ENCODE measurements around the gene FOXA2. TPM values are rescaled to one million over a fixed set of nuclear protein-coding genes. Genes with fewer than 3 reads are reported as not detected.

FOXA2 gene
- total RNA-seq, 1 donor from 2014 or later, result 6.8 TPM

- Histone ChIP-seq H3K36me3 (ENCODE audit: control insufficient read depth, insufficient read depth, low read length) (peaks cover 4% of the 10 kb centered on the region), H3K4me3 (ENCODE audit: low read depth, low read length) (peak overlapping the region; percentile 80), H3K27me3 (ENCODE audit: control insufficient read depth, insufficient read depth, low read length) (no peaks in the 10 kb centered on the region)
- DNase-seq (ENCODE audit: low read depth), result peak; percentile 46
- no peak for FAIRE-seq
- no peak for TF ChIP-seq CTCF (IDR thresholded peaks at IDR 0.05; ENCODE audit: insufficient read depth, low read length, severe bottlenecking)
Measured at GRCh38 chr20:22583773-22584521, 425 bp downstream of the FOXA2 start.

- H3K36me3 ChIP-seq (ENCODE audit: control insufficient read depth, insufficient read depth, low read length), result peaks cover 4% of the 10 kb centered on the region
- H3K4me3 ChIP-seq (ENCODE audit: low read depth, low read length), result peak overlapping the region; percentile 80
- no peak for FAIRE-seq
- TF ChIP-seq CTCF (IDR thresholded peaks at IDR 0.05; ENCODE audit: insufficient read depth, low read length, severe bottlenecking), result peak; percentile 8
- DNase-seq (ENCODE audit: low read depth), result peak; percentile 16
- no peaks in the 10 kb centered on the region for H3K27me3 ChIP-seq (ENCODE audit: control insufficient read depth, insufficient read depth, low read length)
Measured at GRCh38 chr20:22582964-22583772, 1.2 kb downstream of the FOXA2 start.

- Histone ChIP-seq H3K36me3 (ENCODE audit: control insufficient read depth, insufficient read depth, low read length) (peaks cover 4% of the 10 kb centered on the region), H3K27me3 (ENCODE audit: control insufficient read depth, insufficient read depth, low read length) (no peaks in the 10 kb centered on the region), H3K4me3 (ENCODE audit: low read depth, low read length) (peak overlapping the region; percentile 80)
- DNase-seq (ENCODE audit: low read depth) (peak; percentile 7), FAIRE-seq (no peak)
- no peak for TF ChIP-seq CTCF (IDR thresholded peaks at IDR 0.05; ENCODE audit: insufficient read depth, low read length, severe bottlenecking)
Measured at GRCh38 chr20:22582386-22582963, 1.9 kb downstream of the FOXA2 start.

GRCh38 chr20:22581437-22582385 is 2.7 kb downstream of the FOXA2 start:
- FAIRE-seq (no peak), DNase-seq (ENCODE audit: low read depth) (no peak)
- Histone ChIP-seq H3K36me3 (ENCODE audit: control insufficient read depth, insufficient read depth, low read length) (peaks cover 4% of the 10 kb centered on the region), H3K27me3 (ENCODE audit: control insufficient read depth, insufficient read depth, low read length) (no peaks in the 10 kb centered on the region), H3K4me3 (ENCODE audit: low read depth, low read length) (peak overlapping the region; percentile 80)
- TF ChIP-seq CTCF (IDR thresholded peaks at IDR 0.05; ENCODE audit: insufficient read depth, low read length, severe bottlenecking), result no peak

All from bronchial epithelial cell (primary cell).